Liver (tissue), 3 donors: ENCODE results near the gene CLEC16A.

Experiments used
- EGR1 ChIP-seq, 2 donors: IDR thresholded peaks; 2 replicates each; pipeline ENCODE4 v1.6.1; 2016 to 2018; ENCODE audit warnings: antibody characterized with exemption in 2 of 2, low read depth in 2 of 2
- FOXA1 ChIP-seq: IDR thresholded peaks from 2 replicates; pipeline ENCODE4 v1.6.1; 2016; ENCODE audit warnings: antibody characterized with exemption
- FOXA2 ChIP-seq: IDR thresholded peaks from 2 replicates; pipeline ENCODE4 v1.6.1; 2016; ENCODE audit warnings: antibody characterized with exemption
- GABPA ChIP-seq, 2 donors: IDR thresholded peaks in 1 of 2; conservative IDR thresholded peaks in 1 of 2; 2 replicates each; pipeline ENCODE4 v1.6.1; 2016; ENCODE audit warnings: antibody characterized with exemption in 2 of 2, mild to moderate bottlenecking in 1 of 2, moderate library complexity in 1 of 2
- HNF4A ChIP-seq, 2 donors: conservative IDR thresholded peaks; 2 replicates each; pipeline ENCODE4 v1.6.1; 2016; ENCODE audit warnings: antibody characterized with exemption in 2 of 2, mild to moderate bottlenecking in 2 of 2
- JUND ChIP-seq, 2 donors: IDR thresholded peaks; 2 replicates each; pipeline ENCODE4 v1.6.1; 2016; ENCODE audit warnings: antibody characterized with exemption in 2 of 2
- RAD21 ChIP-seq, 2 donors: IDR thresholded peaks; 2 replicates each; pipeline ENCODE4 v1.6.1; 2016; ENCODE audit warnings: antibody characterized with exemption in 2 of 2, mild to moderate bottlenecking in 2 of 2
- SP1 ChIP-seq: IDR thresholded peaks from 2 replicates; pipeline ENCODE4 v1.6.1; 2018; ENCODE audit warnings: antibody characterized with exemption, mild to moderate bottlenecking
- TAF1 ChIP-seq: conservative IDR thresholded peaks from 2 replicates; pipeline ENCODE4 v1.6.1; 2016; ENCODE audit warnings: antibody characterized with exemption, mild to moderate bottlenecking
- YY1 ChIP-seq: IDR thresholded peaks from 2 replicates; pipeline ENCODE4 v1.6.1; 2016; ENCODE audit warnings: antibody characterized with exemption, mild to moderate bottlenecking
- TF ChIP-seq, protein P1 (sequence below): IDR thresholded peaks from 2 replicates; pipeline ENCODE4 v1.6.1; 2016; ENCODE audit warnings: antibody characterized with exemption, mild to moderate bottlenecking
- TF ChIP-seq, protein P2 (sequence below): fragments of 150-350 bp; IDR thresholded peaks from 2 replicates; pipeline ENCODE4 v1.5.1; 2017; ENCODE audit warnings: improper control_type of control experiment, low read depth, low read length; ENCODE audit not compliant: missing input control
- TF ChIP-seq, protein P3 (sequence below): IDR thresholded peaks from 2 replicates; pipeline ENCODE4 v1.6.1; 2016; ENCODE audit warnings: antibody characterized with exemption
- TF ChIP-seq, protein P4 (sequence below): IDR thresholded peaks from 2 replicates; pipeline ENCODE4 v1.6.1; 2016; ENCODE audit warnings: antibody characterized with exemption
- donor health status: healthy.
- donor health status: healthy.

DNA sequence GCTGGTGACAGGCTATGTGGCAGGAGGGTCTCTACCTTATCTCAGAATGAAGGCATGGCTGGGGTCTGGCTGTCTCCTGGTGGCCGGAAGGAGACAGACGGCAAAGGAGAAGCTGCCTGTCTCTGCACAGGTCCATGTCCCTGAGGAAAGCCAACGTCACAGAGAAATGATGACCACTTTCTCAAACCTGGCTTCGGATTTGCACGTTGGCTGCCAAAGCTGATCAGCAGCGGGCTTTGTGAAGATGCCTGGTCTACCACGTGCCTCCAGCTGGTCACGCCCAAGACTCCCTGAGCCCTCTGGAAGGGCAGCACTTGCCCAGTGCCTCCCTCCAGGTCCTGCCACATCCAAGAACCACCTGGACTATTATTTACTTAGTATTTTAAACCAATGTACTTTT lies 10.5 kb upstream of the CLEC16A start:
- TF ChIP-seq YY1 (no peak), GABPA (IDR thresholded peaks at IDR 0.05 in 1 of 2, conservative IDR thresholded peaks at IDR 0.05 in 1 of 2) (no peak), RAD21 (IDR thresholded peaks at IDR 0.05) (no peak), JUND (IDR thresholded peaks at IDR 0.05) (no peak), HNF4A (conservative IDR thresholded peaks at IDR 0.05) (no peak), SP1 (no peak), TAF1 (no peak), FOXA1 (no peak), EGR1 (IDR thresholded peaks at IDR 0.05; ENCODE audit: low read depth in 2 of 2) (no peak), FOXA2 (no peak)
- TF ChIP-seq, protein P1, sequence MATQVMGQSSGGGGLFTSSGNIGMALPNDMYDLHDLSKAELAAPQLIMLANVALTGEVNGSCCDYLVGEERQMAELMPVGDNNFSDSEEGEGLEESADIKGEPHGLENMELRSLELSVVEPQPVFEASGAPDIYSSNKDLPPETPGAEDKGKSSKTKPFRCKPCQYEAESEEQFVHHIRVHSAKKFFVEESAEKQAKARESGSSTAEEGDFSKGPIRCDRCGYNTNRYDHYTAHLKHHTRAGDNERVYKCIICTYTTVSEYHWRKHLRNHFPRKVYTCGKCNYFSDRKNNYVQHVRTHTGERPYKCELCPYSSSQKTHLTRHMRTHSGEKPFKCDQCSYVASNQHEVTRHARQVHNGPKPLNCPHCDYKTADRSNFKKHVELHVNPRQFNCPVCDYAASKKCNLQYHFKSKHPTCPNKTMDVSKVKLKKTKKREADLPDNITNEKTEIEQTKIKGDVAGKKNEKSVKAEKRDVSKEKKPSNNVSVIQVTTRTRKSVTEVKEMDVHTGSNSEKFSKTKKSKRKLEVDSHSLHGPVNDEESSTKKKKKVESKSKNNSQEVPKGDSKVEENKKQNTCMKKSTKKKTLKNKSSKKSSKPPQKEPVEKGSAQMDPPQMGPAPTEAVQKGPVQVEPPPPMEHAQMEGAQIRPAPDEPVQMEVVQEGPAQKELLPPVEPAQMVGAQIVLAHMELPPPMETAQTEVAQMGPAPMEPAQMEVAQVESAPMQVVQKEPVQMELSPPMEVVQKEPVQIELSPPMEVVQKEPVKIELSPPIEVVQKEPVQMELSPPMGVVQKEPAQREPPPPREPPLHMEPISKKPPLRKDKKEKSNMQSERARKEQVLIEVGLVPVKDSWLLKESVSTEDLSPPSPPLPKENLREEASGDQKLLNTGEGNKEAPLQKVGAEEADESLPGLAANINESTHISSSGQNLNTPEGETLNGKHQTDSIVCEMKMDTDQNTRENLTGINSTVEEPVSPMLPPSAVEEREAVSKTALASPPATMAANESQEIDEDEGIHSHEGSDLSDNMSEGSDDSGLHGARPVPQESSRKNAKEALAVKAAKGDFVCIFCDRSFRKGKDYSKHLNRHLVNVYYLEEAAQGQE, result no peak
- TF ChIP-seq, protein P2, sequence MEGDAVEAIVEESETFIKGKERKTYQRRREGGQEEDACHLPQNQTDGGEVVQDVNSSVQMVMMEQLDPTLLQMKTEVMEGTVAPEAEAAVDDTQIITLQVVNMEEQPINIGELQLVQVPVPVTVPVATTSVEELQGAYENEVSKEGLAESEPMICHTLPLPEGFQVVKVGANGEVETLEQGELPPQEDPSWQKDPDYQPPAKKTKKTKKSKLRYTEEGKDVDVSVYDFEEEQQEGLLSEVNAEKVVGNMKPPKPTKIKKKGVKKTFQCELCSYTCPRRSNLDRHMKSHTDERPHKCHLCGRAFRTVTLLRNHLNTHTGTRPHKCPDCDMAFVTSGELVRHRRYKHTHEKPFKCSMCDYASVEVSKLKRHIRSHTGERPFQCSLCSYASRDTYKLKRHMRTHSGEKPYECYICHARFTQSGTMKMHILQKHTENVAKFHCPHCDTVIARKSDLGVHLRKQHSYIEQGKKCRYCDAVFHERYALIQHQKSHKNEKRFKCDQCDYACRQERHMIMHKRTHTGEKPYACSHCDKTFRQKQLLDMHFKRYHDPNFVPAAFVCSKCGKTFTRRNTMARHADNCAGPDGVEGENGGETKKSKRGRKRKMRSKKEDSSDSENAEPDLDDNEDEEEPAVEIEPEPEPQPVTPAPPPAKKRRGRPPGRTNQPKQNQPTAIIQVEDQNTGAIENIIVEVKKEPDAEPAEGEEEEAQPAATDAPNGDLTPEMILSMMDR, result no peak
- TF ChIP-seq, protein P3, sequence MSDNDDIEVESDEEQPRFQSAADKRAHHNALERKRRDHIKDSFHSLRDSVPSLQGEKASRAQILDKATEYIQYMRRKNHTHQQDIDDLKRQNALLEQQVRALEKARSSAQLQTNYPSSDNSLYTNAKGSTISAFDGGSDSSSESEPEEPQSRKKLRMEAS, result no peak
- TF ChIP-seq, protein P4, sequence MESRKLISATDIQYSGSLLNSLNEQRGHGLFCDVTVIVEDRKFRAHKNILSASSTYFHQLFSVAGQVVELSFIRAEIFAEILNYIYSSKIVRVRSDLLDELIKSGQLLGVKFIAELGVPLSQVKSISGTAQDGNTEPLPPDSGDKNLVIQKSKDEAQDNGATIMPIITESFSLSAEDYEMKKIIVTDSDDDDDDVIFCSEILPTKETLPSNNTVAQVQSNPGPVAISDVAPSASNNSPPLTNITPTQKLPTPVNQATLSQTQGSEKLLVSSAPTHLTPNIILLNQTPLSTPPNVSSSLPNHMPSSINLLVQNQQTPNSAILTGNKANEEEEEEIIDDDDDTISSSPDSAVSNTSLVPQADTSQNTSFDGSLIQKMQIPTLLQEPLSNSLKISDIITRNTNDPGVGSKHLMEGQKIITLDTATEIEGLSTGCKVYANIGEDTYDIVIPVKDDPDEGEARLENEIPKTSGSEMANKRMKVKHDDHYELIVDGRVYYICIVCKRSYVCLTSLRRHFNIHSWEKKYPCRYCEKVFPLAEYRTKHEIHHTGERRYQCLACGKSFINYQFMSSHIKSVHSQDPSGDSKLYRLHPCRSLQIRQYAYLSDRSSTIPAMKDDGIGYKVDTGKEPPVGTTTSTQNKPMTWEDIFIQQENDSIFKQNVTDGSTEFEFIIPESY, result no peak
